H1 (cell line): ENCODE measurements around the gene RHEX. TPM values are rescaled to one million over a fixed set of nuclear protein-coding genes. Genes with fewer than 3 reads are reported as not detected.

ENCODE experiments used
- CTCF ChIA-PET: fragments of 300-600 bp; sonication (Branson Sonifier 250); formaldehyde crosslinking; loops from one replicate; lab custom pipeline; 2021; ENCODE audit not compliant: partially characterized antibody; lab: Charles Lee
- POLR2A ChIA-PET: fragments of 300-600 bp; sonication (Branson Sonifier 250); formaldehyde crosslinking; loops from one replicate; lab custom pipeline; 2021; ENCODE audit warnings: inconsistent platforms; ENCODE audit not compliant: partially characterized antibody; lab: Charles Lee
- DNase-seq, 2 experiments: peaks; one replicate each; pipeline versions ENCODE4 v3.0.0 to v3.0.0-alpha.2; 2010 to 2022; ENCODE audit warnings: low spot score in 2 of 2, low read depth in 1 of 2, mixed read lengths in 1 of 2
- FAIRE-seq: peaks from 2 replicates; lab custom pipeline; 2011; peaks lifted over from hg19 to GRCh38; lab: Jason Lieb, UNC
- H2AFZ ChIP-seq: 2 replicates; pipeline ENCODE4 v1.8.1; 2012; ENCODE audit warnings: low read length, inconsistent platforms
- H2AK5ac ChIP-seq: 2 replicates; pipeline ENCODE4 v1.6.1; 2013; ENCODE audit warnings: low read depth, low read length
- H2BK120ac ChIP-seq: replicated peaks from 2 replicates; pipeline ENCODE3; 2013; ENCODE audit warnings: low read depth, low read length, inconsistent platforms
- H2BK12ac ChIP-seq: 2 replicates; pipeline ENCODE4 v1.6.1; 2013; ENCODE audit warnings: low read depth, low read length
- H2BK15ac ChIP-seq: 2 replicates; pipeline ENCODE4 v1.6.1; 2013; ENCODE audit warnings: low read length
- H2BK20ac ChIP-seq: 2 replicates; pipeline ENCODE4 v1.6.1; 2013; ENCODE audit warnings: low read length
- H2BK5ac ChIP-seq: 2 replicates; pipeline ENCODE4 v1.6.1; 2013; ENCODE audit warnings: low read depth, low read length
- H3K14ac ChIP-seq: 2 replicates; pipeline ENCODE4 v1.6.1; 2013; ENCODE audit warnings: inconsistent platforms; ENCODE audit not compliant: insufficient read length
- H3K18ac ChIP-seq: 2 replicates; pipeline ENCODE4 v1.6.1; 2013; ENCODE audit warnings: low read length; ENCODE audit errors: extremely low read depth
- H3K23ac ChIP-seq: 2 replicates; pipeline ENCODE4 v1.6.1; 2013; ENCODE audit warnings: inconsistent platforms; ENCODE audit not compliant: insufficient read length
- H3K23me2 ChIP-seq: 2 replicates; pipeline ENCODE4 v1.6.1; 2013; ENCODE audit warnings: low read depth, low read length
- H3K27ac ChIP-seq: 2 replicates; pipeline ENCODE4 v1.6.1; 2011; ENCODE audit warnings: low read depth, low read length, inconsistent platforms
- H3K27me3 ChIP-seq, 4 experiments: replicated peaks in 1 of 4; 1 replicate in 1 of 4; 2 replicates in 3 of 4; pipeline versions ENCODE4 v1.6.1 to v1.8.1; 2011 to 2013; ENCODE audit warnings: low read length in 3 of 4, mild to moderate bottlenecking in 3 of 4, inconsistent platforms in 2 of 4, mixed read lengths in 2 of 4, moderate library complexity in 1 of 4; ENCODE audit not compliant: control insufficient read depth in 3 of 4, insufficient read depth in 3 of 4; ENCODE audit errors: extremely low read depth in 1 of 4
- H3K36me3 ChIP-seq, 4 experiments: 2 replicates each; pipeline versions ENCODE4 v1.6.1 to v1.8.1; 2011 to 2013; ENCODE audit warnings: mild to moderate bottlenecking in 4 of 4, low read length in 3 of 4, moderate library complexity in 2 of 4, control low read depth in 1 of 4, inconsistent platforms in 1 of 4; ENCODE audit not compliant: insufficient read depth in 4 of 4, control insufficient read depth in 2 of 4
- H3K4ac ChIP-seq: replicated peaks from 2 replicates; pipeline ENCODE3; 2013; ENCODE audit warnings: low read length, low read depth, mixed read lengths, inconsistent platforms; ENCODE audit not compliant: insufficient read length
- H3K4me1 ChIP-seq, 4 experiments: replicated peaks in 1 of 4; 1 replicate in 1 of 4; 2 replicates in 3 of 4; pipeline versions ENCODE4 v1.6.1 to v1.8.1; 2011 to 2013; ENCODE audit warnings: low read length in 3 of 4, inconsistent platforms in 2 of 4, mixed read lengths in 1 of 4; ENCODE audit not compliant: insufficient read depth in 4 of 4, control insufficient read depth in 3 of 4
- H3K4me2 ChIP-seq, 2 experiments: 2 replicates each; pipeline versions ENCODE4 v1.6.1 to v1.8.1; 2011 to 2013; ENCODE audit warnings: low read depth in 2 of 2, low read length in 2 of 2, control low read depth in 1 of 2, inconsistent platforms in 1 of 2, mild to moderate bottlenecking in 1 of 2; ENCODE audit not compliant: insufficient read depth in 1 of 2
- H3K4me3 ChIP-seq, 4 experiments: fragments of 200-600, 300-600 bp in 1 of 4; sonication (generic), shearing (Covaris generic), sonication (Bioruptor Twin) in 1 of 4; 2 replicates each; pipeline versions ENCODE4 v1.5.1 to v1.8.1; 2011 to 2016; ENCODE audit warnings: low read length in 4 of 4, low read depth in 3 of 4, control low read depth in 2 of 4, inconsistent platforms in 2 of 4, mild to moderate bottlenecking in 2 of 4, mixed read lengths in 1 of 4, moderate library complexity in 1 of 4; ENCODE audit not compliant: insufficient read depth in 2 of 4; ENCODE audit errors: extremely low read depth in 1 of 4
- H3K56ac ChIP-seq: replicated peaks from 2 replicates; pipeline ENCODE3; 2013; ENCODE audit warnings: low read depth, mild to moderate bottlenecking, mixed read lengths, low read length, inconsistent platforms; ENCODE audit not compliant: insufficient read length
- H3K79me1 ChIP-seq: 2 replicates; pipeline ENCODE4 v1.6.1; 2013; ENCODE audit warnings: low read depth, low read length, control low read depth
- H3K79me2 ChIP-seq, 2 experiments: 2 replicates each; pipeline versions ENCODE4 v1.6.1 to v1.8.1; 2012 to 2013; ENCODE audit warnings: low read length in 2 of 2, mild to moderate bottlenecking in 2 of 2, inconsistent platforms in 1 of 2; ENCODE audit not compliant: insufficient read depth in 2 of 2, control insufficient read depth in 1 of 2
- H3K9ac ChIP-seq, 4 experiments: replicated peaks in 1 of 4; 1 replicate in 1 of 4; 2 replicates in 3 of 4; pipeline versions ENCODE4 v1.6.1 to v1.8.1; 2011 to 2013; ENCODE audit warnings: low read depth in 3 of 4, low read length in 3 of 4, control low read depth in 2 of 4, mild to moderate bottlenecking in 2 of 4, moderate library complexity in 2 of 4, inconsistent platforms in 1 of 4; ENCODE audit errors: extremely low read depth in 1 of 4
- H3K9me3 ChIP-seq, 2 experiments: 2 replicates each; pipeline versions ENCODE4 v1.6.1 to v1.8.1; 2012 to 2013; ENCODE audit warnings: mild to moderate bottlenecking in 2 of 2, moderate library complexity in 2 of 2, control low read depth in 1 of 2, inconsistent platforms in 1 of 2, low read depth in 1 of 2, low read length in 1 of 2, mixed read lengths in 1 of 2; ENCODE audit not compliant: insufficient read depth in 2 of 2
- H4K20me1 ChIP-seq, 2 experiments: replicated peaks in 1 of 2; 2 replicates each; pipeline versions ENCODE3 to v1.8.1; 2011 to 2013; ENCODE audit warnings: inconsistent platforms in 2 of 2, low read length in 2 of 2, mild to moderate bottlenecking in 1 of 2; ENCODE audit not compliant: insufficient read depth in 2 of 2, control insufficient read depth in 1 of 2
- H4K5ac ChIP-seq: 2 replicates; pipeline ENCODE4 v1.6.1; 2013; ENCODE audit warnings: low read length, low read depth, mixed read lengths, inconsistent platforms; ENCODE audit not compliant: insufficient read length
- H4K8ac ChIP-seq: 2 replicates; pipeline ENCODE4 v1.8.0; 2013; ENCODE audit warnings: mild to moderate bottlenecking, moderate library complexity, low read length, inconsistent platforms; ENCODE audit not compliant: insufficient read depth; ENCODE audit errors: extremely low read depth
- H4K91ac ChIP-seq: replicated peaks from 2 replicates; pipeline ENCODE3; 2013; ENCODE audit warnings: low read length, mixed read lengths, inconsistent platforms; ENCODE audit not compliant: insufficient read length
- ATF2 ChIP-seq: IDR thresholded peaks from 2 replicates; pipeline ENCODE4 v1.6.1; 2012; ENCODE audit warnings: low read length, inconsistent platforms
- BRCA1 ChIP-seq: IDR thresholded peaks from 2 replicates; pipeline ENCODE4 v1.6.1; 2012; ENCODE audit warnings: low read depth, low read length, improper control_type of control experiment
- CHD2 ChIP-seq: IDR thresholded peaks from 2 replicates; pipeline ENCODE4 v1.6.1; 2012; ENCODE audit warnings: low read length, improper control_type of control experiment
- CREB1 ChIP-seq: IDR thresholded peaks from 2 replicates; pipeline ENCODE4 v1.6.1; 2012; ENCODE audit warnings: inconsistent platforms
- EGR1 ChIP-seq: IDR thresholded peaks from 2 replicates; pipeline ENCODE4 v1.6.1; 2011; ENCODE audit warnings: low read depth, low read length, borderline replicate concordance
- GABPA ChIP-seq: IDR thresholded peaks from 2 replicates; pipeline ENCODE4 v1.6.1; 2011; ENCODE audit warnings: mild to moderate bottlenecking, low read length, moderate library complexity, borderline replicate concordance; ENCODE audit not compliant: insufficient read depth
- HDAC6 ChIP-seq: IDR thresholded peaks from one replicate; pipeline ENCODE4 v1.7.1; 2012; ENCODE audit warnings: low read depth, mild to moderate bottlenecking, inconsistent platforms, low read length, moderate library complexity
- NRF1 ChIP-seq: IDR thresholded peaks from 2 replicates; pipeline ENCODE4 v1.6.1; 2011; ENCODE audit warnings: mild to moderate bottlenecking, low read depth, low read length, improper control_type of control experiment
- RFX5 ChIP-seq: IDR thresholded peaks from 2 replicates; pipeline ENCODE4 v1.6.1; 2011; ENCODE audit warnings: low read depth, low read length, improper control_type of control experiment, borderline replicate concordance
- SP2 ChIP-seq: IDR thresholded peaks from 2 replicates; pipeline ENCODE4 v1.6.1; 2012; ENCODE audit warnings: mild to moderate bottlenecking, low read length, inconsistent platforms
- TBP ChIP-seq: IDR thresholded peaks from 2 replicates; pipeline ENCODE4 v1.6.1; 2011; ENCODE audit warnings: low read depth, low read length, improper control_type of control experiment
- WGBS, 2 experiments: shearing (Covaris generic) in 1 of 2; methylation state at CpG; one replicate each; pipeline versions ENCODE4 v1.1.6 to v1.1.7; 2013 to 2015; ENCODE audit warnings: low lambda C conversion rate in 2 of 2, mixed read lengths in 2 of 2, inconsistent platforms in 1 of 2, low coverage in 1 of 2, missing lambda C conversion rate in 1 of 2; ENCODE audit not compliant: insufficient replicate concordance in 2 of 2, insufficient coverage in 1 of 2, insufficient read length in 1 of 2; ENCODE audit errors: extremely low coverage in 1 of 2, missing lambda C conversion rate in 1 of 2; 5-methylcytosine and 5-hydroxymethylcytosine counted together
- polyA plus RNA-seq, 7 experiments: library from polyadenylated mRNA; depleted of rRNA in 3 of 7; stranded (reverse) in 5 of 7; unstranded in 2 of 7; fragments of >200 nt in 5 of 7; fragments of 200-250 nt in 2 of 7; gene quantifications; 1 replicate in 5 of 7; 2 replicates in 1 of 7; 4 replicates in 1 of 7; pipeline versions ENCODE4 v1.2.1 to v1.2.3, GENCODE V29; 2011 to 2013; ENCODE audit warnings: missing spikeins in 2 of 7, mixed read lengths in 2 of 7
- total RNA-seq: library from RNA; stranded (reverse); fragmentation: NEBNext Ultra II Directional; extraction: Animal tissue kit (Norgen Biotek cat#: 25700); gene quantifications from 2 replicates; pipeline ENCODE4 v1.2.1, GENCODE V29; 2021

Gene RHEX
- total and polyA plus RNA-seq, 2 of the 8 experiments (the other 6 are each of a cell fraction or from before 2014, with no cell fraction given): not detected

- Histone ChIP-seq H3K4me1 (no peaks in the 10 kb centered on the region), H4K91ac (no peak overlapping the region), H4K5ac (no peak overlapping the region), H2BK5ac (no peak overlapping the region), H3K4me2 (no peak overlapping the region), H3K56ac (no peak overlapping the region), H3K9me3 (no peaks in the 10 kb centered on the region), H3K23ac (no peak overlapping the region)
- CTCF ChIA-PET: interaction anchor here (1.6 kb wide), 1 partner anchor 38 kb away, joined by 5 read pairs; no protein-coding TSS in a partner anchor
- POLR2A ChIA-PET: no interaction called here
- WGBS, 2 experiments: 100% methylated on average over 1 of the region's 1 CpG; no CpG with 5 or more reads in 1 of the 2 experiments
- no peak for TF ChIP-seq EGR1
- TF ChIP-seq SP2: no peak
- no peak for TF ChIP-seq CHD2
- no peak for TF ChIP-seq NRF1
- no peak for TF ChIP-seq ATF2
- TF ChIP-seq TBP: no peak
- no peak for TF ChIP-seq HDAC6
- TF ChIP-seq CREB1: no peak
- TF ChIP-seq GABPA: no peak
- no peak for TF ChIP-seq RFX5
- TF ChIP-seq BRCA1: no peak
- TF ChIP-seq, all 59 proteins: peak for 0
- Histone ChIP-seq H2AFZ (no peak overlapping the region), H3K23me2 (no peaks in the 10 kb centered on the region), H2BK12ac (no peak overlapping the region), H2AK5ac (no peak overlapping the region), H3K4me3 (no peak overlapping the region), H4K20me1 (no peaks in the 10 kb centered on the region), H3K79me1 (no peaks in the 10 kb centered on the region), H2BK20ac (no peak overlapping the region), H3K14ac (no peak overlapping the region), H4K8ac (no peak overlapping the region), H2BK15ac (no peak overlapping the region), H3K27me3 (peaks cover 0 to 1% (median 0%) of the 10 kb centered on the region in 4 experiments; a peak in 1 of 7 replicates), H2BK120ac (no peak overlapping the region), H3K4ac (no peak overlapping the region), H3K9ac (no peak overlapping the region), H3K36me3 (no peaks in the 10 kb centered on the region), H3K18ac (no peak overlapping the region), H3K27ac (no peak overlapping the region), H3K79me2 (no peaks in the 10 kb centered on the region)
- FAIRE-seq: no peak
- no peak for DNase-seq
Measured at GRCh38 chr1:206015071-206015470, 37.9 kb upstream of the RHEX start.
